ELR (cell line): ENCODE results near the gene CEP95.
"Not testable (repeated sequence)": the region's sequence is repeated elsewhere in the genome, so short reads cannot be mapped to it uniquely, and the experiment has no call there.

ENCODE experiments used
- DNase-seq: peaks from one replicate; pipeline ENCODE4 v3.0.0-alpha.2; 2015; ENCODE audit warnings: low read depth

Gene CEP95

DNA sequence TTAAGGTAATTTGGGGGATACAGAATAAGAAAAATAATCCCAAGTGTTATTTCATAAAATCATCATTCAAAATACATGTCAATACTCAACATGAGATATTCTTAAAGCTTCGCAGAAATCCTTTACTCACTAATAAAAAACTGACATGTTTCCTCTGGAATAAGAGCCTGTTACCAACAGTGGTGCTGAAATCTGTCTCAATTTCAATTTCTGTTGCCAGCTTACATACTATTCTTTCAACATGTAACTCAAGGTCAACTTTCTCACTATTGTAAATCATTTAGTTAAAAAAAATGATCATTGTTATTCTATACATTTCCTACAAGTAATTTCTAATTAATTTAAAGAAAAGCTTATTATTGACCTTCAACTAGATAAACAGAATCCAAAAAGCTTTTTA, 67.9 kb downstream of the CEP95 start:
- DNase-seq = no peak

DNA sequence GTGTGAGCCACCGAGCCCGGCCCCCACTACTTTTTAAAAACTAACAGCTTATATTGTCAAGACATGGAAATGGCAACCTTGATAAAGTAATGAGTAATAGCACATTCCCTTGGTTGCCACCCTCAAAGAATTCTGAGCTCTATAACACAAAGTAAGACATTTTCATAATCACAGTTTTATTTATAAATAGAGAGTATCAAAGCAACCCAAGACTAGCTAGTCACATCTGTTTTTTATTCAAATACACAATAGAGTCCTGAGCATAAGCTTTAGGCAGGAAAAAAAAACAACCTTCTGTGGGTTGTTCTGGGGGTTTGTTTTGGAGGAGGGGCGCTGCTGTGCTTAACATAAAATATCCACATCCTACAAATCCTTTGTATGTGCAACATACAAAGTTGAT, 68.7 kb downstream of the CEP95 start:
- DNase-seq = peak; percentile 33

DNA sequence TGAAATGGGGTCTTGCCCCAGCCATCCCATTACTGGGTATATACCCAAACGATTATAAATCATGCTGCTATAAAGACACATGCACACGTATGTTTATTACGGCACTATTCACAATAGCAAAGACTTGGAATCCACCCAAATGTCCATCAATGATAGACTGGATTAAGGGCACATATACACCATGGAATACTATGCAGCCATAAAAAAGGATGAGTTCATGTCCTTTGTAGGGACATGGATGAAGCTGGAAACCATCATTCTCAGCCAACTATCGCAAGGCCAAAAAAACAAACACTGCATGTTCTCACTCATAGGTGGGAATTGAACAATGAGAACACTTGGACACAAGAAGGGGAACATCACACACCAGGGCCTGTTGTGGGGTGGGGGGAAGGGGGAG, 70.2 kb downstream of the CEP95 start:
- DNase-seq = not testable (repeated sequence)

DNA sequence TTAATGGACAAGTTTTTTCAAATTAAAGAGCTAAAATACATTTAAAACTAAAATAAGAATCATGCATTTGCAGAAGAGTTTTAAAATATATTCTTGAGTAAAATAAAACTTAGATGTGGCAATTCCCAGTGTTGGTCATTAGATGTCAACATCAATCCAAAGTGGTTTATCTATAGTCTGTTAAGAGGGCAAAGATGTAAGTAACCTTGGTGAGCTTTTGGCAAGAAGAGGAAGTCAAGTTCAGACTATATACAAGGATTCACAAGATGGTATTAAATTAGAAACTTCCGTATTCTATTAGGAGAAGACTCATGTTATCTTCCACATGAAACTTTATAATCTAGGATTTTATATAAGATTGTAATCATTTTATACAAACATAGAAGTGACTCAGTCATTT, 73.1 kb downstream of the CEP95 start:
- no peak for DNase-seq

DNA sequence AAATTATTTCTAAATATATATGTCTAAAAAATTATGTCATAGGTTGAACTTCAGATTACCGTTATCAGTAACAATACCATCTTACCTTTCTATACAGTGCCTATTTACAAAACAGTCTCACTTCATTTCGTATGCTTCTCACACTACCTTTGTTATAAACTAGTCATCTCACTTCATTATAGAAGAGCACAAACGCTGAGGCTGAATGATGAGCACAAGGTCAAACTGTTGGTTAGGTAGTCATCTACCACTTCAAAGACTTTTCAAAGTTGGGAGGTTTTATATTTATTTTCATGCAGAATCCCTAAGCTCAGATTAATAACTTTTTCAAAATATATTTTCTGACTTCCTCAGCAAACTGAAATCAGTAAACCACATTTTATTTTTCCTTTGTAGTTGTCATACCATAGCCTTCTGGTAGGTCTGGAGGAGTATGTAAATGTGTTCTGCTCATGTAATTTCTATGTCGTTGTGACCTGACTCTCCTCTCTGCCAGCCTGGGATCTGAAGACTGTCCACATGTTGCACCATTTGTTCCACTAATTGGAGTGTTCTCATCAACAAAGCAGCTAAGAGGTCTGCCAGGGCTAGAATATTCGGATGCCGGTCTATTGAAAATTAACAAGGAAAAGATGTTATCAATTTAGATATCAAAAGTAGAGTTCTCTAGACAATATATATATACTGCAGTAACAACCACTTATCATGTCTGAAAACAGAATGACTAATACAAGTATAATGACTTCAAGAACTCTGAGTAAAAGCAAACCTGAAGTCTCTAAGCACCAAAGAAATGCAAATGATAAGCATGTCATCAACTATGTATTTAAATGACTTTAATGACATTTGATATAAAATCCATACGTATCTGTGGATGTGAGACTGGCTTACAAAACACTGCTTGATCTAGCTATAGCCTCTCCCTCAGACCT, 73.9 kb downstream of the CEP95 start:
- no peak for DNase-seq

DNA sequence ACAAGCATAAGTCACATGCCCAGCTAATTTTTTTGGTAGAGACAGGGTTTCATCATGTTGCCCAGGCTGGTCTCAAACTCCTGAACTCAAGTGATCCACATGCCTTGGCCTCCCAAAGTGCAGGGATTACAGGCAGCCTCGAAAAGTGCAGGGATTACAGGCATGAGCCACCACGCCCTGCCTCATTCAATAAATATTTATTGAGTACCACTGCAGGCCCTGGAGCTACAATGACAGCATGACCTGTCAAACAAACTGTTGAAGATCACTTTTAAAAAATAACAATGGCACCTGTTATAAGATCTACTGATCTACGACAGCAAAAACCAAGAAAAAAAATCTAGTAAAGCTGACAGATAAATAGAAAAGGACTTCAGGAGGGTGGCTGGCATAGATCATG, 76.3 kb downstream of the CEP95 start:
- no peak for DNase-seq

DNA sequence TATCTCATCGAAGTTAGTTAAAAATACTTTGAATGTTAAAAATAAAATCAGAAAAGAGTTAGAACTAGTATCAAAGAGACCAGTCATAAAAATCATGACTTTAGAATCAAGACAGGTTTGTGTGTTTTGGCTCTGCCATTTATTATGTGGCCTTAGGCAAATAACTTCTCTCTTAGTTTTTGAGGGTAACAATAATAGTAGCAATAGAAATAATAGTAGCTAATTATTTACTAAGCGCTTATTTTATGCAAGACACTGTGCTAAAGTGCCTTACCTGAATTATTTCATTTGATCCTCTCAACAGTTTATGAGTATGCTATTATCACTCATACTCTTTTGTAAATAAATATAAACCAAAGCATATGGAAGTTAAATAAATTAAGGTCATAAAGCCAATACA, 78.4 kb downstream of the CEP95 start:
- no peak for DNase-seq
